HEK293 (cell line): Measurements from ENCODE around the gene R3HDM2.

Experiments used
- PATZ1 ChIP-seq: fragments of 450-650 bp; formaldehyde crosslinking; IDR thresholded peaks from 2 replicates; pipeline ENCODE4 v1.5.1; 2016; ENCODE audit warnings: missing biosample characterization, missing genetic modification characterization
- PRDM1 ChIP-seq: fragments of 450-650 bp; formaldehyde crosslinking; IDR thresholded peaks from 2 replicates; pipeline ENCODE4; 2016; ENCODE audit warnings: missing biosample characterization, missing genetic modification characterization
- ZBTB21 ChIP-seq: fragments of 450-650 bp; formaldehyde crosslinking; IDR thresholded peaks from 2 replicates; pipeline ENCODE4 v1.5.1; 2017; ENCODE audit warnings: missing biosample characterization, missing genetic modification characterization
- ZBTB6 ChIP-seq: fragments of 450-650 bp; formaldehyde crosslinking; IDR thresholded peaks from 2 replicates; pipeline ENCODE4 v1.5.1; 2017; ENCODE audit warnings: missing biosample characterization, missing genetic modification characterization
- ZBTB8A ChIP-seq: fragments of 450-650 bp; formaldehyde crosslinking; IDR thresholded peaks from 2 replicates; pipeline ENCODE4 v1.5.1; 2016; ENCODE audit warnings: missing biosample characterization, missing genetic modification characterization
- ZNF558 ChIP-seq: fragments of 450-650 bp; formaldehyde crosslinking; IDR thresholded peaks from 2 replicates; pipeline ENCODE4 v1.5.1; 2016; ENCODE audit warnings: missing biosample characterization, missing genetic modification characterization
- ZNF571 ChIP-seq: fragments of 450-650 bp; formaldehyde crosslinking; IDR thresholded peaks from 2 replicates; pipeline ENCODE4 v1.5.0; 2017; ENCODE audit warnings: missing biosample characterization, missing genetic modification characterization

GRCh38 chr12:57244312-57244696 is 186.5 kb downstream of the R3HDM2 start:
- no peak for TF ChIP-seq PATZ1 (tag by site-specific recombination)
- no peak for TF ChIP-seq ZNF558 (tag by site-specific recombination)
- TF ChIP-seq PRDM1 (tag by site-specific recombination), result no peak
- no peak for TF ChIP-seq ZBTB6 (tag by site-specific recombination)
- no peak for TF ChIP-seq ZBTB21
- TF ChIP-seq ZBTB8A (tag by site-specific recombination), result no peak
- no peak for TF ChIP-seq ZNF571 (tag by site-specific recombination)
